Measurements from ENCODE around the gene SDK1. TPM values are rescaled to one million over a fixed set of nuclear protein-coding genes. Genes with fewer than 3 reads are reported as not detected.

SDK1 gene
- total RNA-seq, 2 donors from 2014 or later = 4.8 to 13.2 TPM

GRCh38 chr7:3464900-3465622 is 164.0 kb downstream of the SDK1 start:
- no peaks in the 10 kb centered on the region for H3K4me1 ChIP-seq (replicated peaks)
- H3K27ac ChIP-seq = no peak overlapping the region
- DNase-seq (ENCODE audit: low spot score) = no peak
- no peak overlapping the region for H3K4me3 ChIP-seq
- intact Hi-C loops (cut with DNase I) = no loop called here
- H3K36me3 ChIP-seq = no peaks in the 10 kb centered on the region
- no peaks in the 10 kb centered on the region for H3K27me3 ChIP-seq (replicated peaks; ENCODE audit: insufficient read depth)
- H3K9me3 ChIP-seq = no peaks in the 10 kb centered on the region
- WGBS = 93% methylated on average over 9 of the region's 9 CpGs
- TF ChIP-seq, protein P1, sequence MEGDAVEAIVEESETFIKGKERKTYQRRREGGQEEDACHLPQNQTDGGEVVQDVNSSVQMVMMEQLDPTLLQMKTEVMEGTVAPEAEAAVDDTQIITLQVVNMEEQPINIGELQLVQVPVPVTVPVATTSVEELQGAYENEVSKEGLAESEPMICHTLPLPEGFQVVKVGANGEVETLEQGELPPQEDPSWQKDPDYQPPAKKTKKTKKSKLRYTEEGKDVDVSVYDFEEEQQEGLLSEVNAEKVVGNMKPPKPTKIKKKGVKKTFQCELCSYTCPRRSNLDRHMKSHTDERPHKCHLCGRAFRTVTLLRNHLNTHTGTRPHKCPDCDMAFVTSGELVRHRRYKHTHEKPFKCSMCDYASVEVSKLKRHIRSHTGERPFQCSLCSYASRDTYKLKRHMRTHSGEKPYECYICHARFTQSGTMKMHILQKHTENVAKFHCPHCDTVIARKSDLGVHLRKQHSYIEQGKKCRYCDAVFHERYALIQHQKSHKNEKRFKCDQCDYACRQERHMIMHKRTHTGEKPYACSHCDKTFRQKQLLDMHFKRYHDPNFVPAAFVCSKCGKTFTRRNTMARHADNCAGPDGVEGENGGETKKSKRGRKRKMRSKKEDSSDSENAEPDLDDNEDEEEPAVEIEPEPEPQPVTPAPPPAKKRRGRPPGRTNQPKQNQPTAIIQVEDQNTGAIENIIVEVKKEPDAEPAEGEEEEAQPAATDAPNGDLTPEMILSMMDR (IDR thresholded peaks at IDR 0.05) = no peak
- no peak for TF ChIP-seq POLR2AphosphoS5 (IDR thresholded peaks at IDR 0.05)
- TF ChIP-seq POLR2A (IDR thresholded peaks at IDR 0.05) = no peak

DNA sequence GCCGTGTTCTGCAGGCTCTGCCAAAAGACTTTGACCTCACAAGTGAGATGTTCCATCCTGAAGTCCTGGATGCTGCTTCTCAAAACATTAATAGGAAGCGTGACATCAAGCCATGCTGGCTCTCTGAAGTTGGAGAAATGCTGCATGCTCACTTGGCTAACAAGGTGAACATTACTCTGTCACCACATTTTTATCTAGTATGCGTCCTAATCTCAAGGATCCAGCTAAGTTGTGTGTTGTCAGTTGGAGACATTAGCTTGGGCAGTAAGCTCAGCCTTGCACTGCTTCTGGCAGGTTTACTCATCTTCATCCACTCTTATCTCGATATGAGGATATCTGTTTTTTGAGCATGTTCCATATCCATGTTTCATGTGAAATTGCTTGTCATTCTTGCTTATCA is 165.2 kb downstream of the SDK1 start:
- Histone ChIP-seq H3K9me3 (no peaks in the 10 kb centered on the region), H3K4me3 (no peak overlapping the region), H3K4me1 (replicated peaks) (no peaks in the 10 kb centered on the region), H3K27ac (no peak overlapping the region), H3K27me3 (replicated peaks; ENCODE audit: insufficient read depth) (no peaks in the 10 kb centered on the region), H3K36me3 (no peaks in the 10 kb centered on the region)
- no peak for DNase-seq (ENCODE audit: low spot score)
- 78% methylated on average over 4 of the region's 4 CpGs for WGBS
- intact Hi-C loops (cut with DNase I) = no loop called here
- TF ChIP-seq POLR2AphosphoS5 (IDR thresholded peaks at IDR 0.05) (no peak), POLR2A (IDR thresholded peaks at IDR 0.05) (no peak)
- TF ChIP-seq, protein P1 (IDR thresholded peaks at IDR 0.05) = no peak

DNA sequence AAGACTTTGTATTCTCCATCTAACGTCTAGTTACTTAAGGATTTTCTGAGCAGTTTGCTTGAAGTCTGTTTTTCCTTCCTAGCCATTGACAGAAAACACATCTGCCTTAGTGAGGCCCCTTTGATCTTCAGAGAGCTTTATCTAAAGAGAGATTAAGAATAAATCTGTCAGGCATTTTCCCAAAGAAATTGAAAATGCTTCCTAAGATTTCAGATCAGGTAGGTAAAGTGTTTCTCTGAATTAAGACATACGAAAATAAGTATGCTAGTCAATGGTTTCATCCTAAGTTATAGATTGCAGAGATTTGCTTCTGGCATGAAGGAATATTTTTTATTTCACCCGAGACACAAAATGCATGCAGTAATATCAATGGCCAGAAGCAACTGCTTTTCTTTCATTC is 168.6 kb downstream of the SDK1 start:
- H3K4me1 ChIP-seq (replicated peaks) = no peaks in the 10 kb centered on the region
- H3K27ac ChIP-seq = no peak overlapping the region
- DNase-seq (ENCODE audit: low spot score) = no peak
- H3K4me3 ChIP-seq = no peak overlapping the region
- no peaks in the 10 kb centered on the region for H3K36me3 ChIP-seq
- TF ChIP-seq POLR2A (IDR thresholded peaks at IDR 0.05) = no peak
- TF ChIP-seq POLR2AphosphoS5 (IDR thresholded peaks at IDR 0.05) = no peak
- TF ChIP-seq, protein P1 (IDR thresholded peaks at IDR 0.05) = no peak
- no peaks in the 10 kb centered on the region for H3K9me3 ChIP-seq
- no peaks in the 10 kb centered on the region for H3K27me3 ChIP-seq (replicated peaks; ENCODE audit: insufficient read depth)
- intact Hi-C loops (cut with DNase I) = no loop called here
- 74% methylated on average over 3 of the region's 3 CpGs for WGBS

- Histone ChIP-seq H3K36me3 (no peaks in the 10 kb centered on the region), H3K4me1 (replicated peaks) (no peaks in the 10 kb centered on the region), H3K4me3 (no peak overlapping the region), H3K27ac (no peak overlapping the region), H3K27me3 (replicated peaks; ENCODE audit: insufficient read depth) (no peaks in the 10 kb centered on the region), H3K9me3 (no peaks in the 10 kb centered on the region)
- WGBS = 96% methylated on average over 15 of the region's 15 CpGs
- intact Hi-C loops (cut with DNase I) = no loop called here
- TF ChIP-seq, protein P1 (IDR thresholded peaks at IDR 0.05) = no peak
- TF ChIP-seq POLR2AphosphoS5 (IDR thresholded peaks at IDR 0.05) = no peak
- no peak for TF ChIP-seq POLR2A (IDR thresholded peaks at IDR 0.05)
- no peak for DNase-seq (ENCODE audit: low spot score)
These were observed 179.1 kb downstream of the SDK1 start for GRCh38 chr7:3480197-3480596.

- 96% methylated on average over 4 of the region's 4 CpGs for WGBS
These were observed 180.4 kb downstream of the SDK1 start for GRCh38 chr7:3481435-3481834.

More at GRCh38 chr7:3481435-3481834, 180.4 kb downstream of the SDK1 start:
- Histone ChIP-seq H3K27ac (no peak overlapping the region), H3K36me3 (no peaks in the 10 kb centered on the region), H3K4me3 (no peak overlapping the region), H3K27me3 (replicated peaks; ENCODE audit: insufficient read depth) (no peaks in the 10 kb centered on the region), H3K9me3 (no peaks in the 10 kb centered on the region), H3K4me1 (replicated peaks) (no peaks in the 10 kb centered on the region)
- TF ChIP-seq POLR2AphosphoS5 (IDR thresholded peaks at IDR 0.05) (no peak), POLR2A (IDR thresholded peaks at IDR 0.05) (no peak)
- TF ChIP-seq, protein P1 (IDR thresholded peaks at IDR 0.05) = no peak
- DNase-seq (ENCODE audit: low spot score) = no peak
- intact Hi-C loops (cut with DNase I) = no loop called here
